ENCODE data around the gene CLEC18C.
"Not testable (repeated sequence)": the region's sequence is repeated elsewhere in the genome, so short reads cannot be mapped to it uniquely, and the experiment has no call there.

CLEC18C gene

GRCh38 chr16:70149296-70149695 lies 24.3 kb upstream of the CLEC18C start:
- not testable (repeated sequence) for H3K27ac ChIP-seq (ENCODE audit: low read length); H3K9me3 ChIP-seq (ENCODE audit: control insufficient read depth in 2 of 2, low read length in 2 of 2); H3K4me3 ChIP-seq (ENCODE audit: low read length in 2 of 2); H3K27me3 ChIP-seq (ENCODE audit: control insufficient read depth in 1 of 2, insufficient read depth in 2 of 2, low read length in 2 of 2); H3K9ac ChIP-seq (ENCODE audit: low read length in 2 of 2); H3K4me1 ChIP-seq (ENCODE audit: control insufficient read depth, insufficient read depth, low read length)
- peaks cover 42 to 46% of the 10 kb centered on the region in 2 donors for H3K36me3 ChIP-seq (ENCODE audit: control insufficient read depth in 2 of 2, insufficient read depth in 2 of 2, low read length in 2 of 2)

- no peak overlapping the region for H3K27ac ChIP-seq (ENCODE audit: low read length)
- peaks cover 52 to 62% of the 10 kb centered on the region in 2 donors for H3K36me3 ChIP-seq (ENCODE audit: control insufficient read depth in 2 of 2, insufficient read depth in 2 of 2, low read length in 2 of 2)
Measured at GRCh38 chr16:70151391-70151790, 22.2 kb upstream of the CLEC18C start.

DNA sequence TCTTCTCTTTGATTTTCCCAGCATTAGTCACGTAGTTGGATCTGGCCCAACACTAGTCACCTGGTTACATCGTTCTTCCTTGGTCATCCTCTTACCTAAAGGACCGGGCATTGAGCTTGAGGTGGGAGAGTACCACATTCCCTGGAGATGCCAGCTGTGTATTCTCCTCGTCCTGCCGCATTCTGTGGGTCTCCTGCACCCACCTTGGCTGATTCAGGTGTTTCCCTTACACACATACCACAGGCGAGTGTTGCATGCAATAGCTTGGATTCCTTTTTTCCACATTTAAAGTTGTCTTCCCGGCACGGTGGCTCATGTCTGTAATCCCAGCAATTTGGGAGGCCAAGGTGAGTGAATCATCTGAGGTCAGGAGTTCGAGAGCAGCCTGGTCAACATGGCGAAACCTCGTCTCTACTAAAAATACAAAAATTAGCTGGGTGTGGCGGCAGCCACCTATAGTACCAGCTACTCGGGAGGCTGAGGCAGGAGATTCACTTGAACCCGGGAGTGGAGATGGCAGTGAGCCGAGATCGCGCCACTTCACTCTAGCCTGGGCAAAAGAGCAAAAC lies 21.6 kb upstream of the CLEC18C start:
- Histone ChIP-seq H3K36me3 (ENCODE audit: control insufficient read depth in 2 of 2, insufficient read depth in 2 of 2, low read length in 2 of 2) (peaks cover 58 to 68% of the 10 kb centered on the region in 2 donors), H3K4me3 (ENCODE audit: low read length in 2 of 2) (no peak overlapping the region), H3K27me3 (ENCODE audit: control insufficient read depth in 1 of 2, insufficient read depth in 2 of 2, low read length in 2 of 2) (no peaks in the 10 kb centered on the region), H3K27ac (ENCODE audit: low read length) (no peak overlapping the region), H3K9me3 (ENCODE audit: control insufficient read depth in 2 of 2, low read length in 2 of 2) (no peaks in the 10 kb centered on the region), H3K4me1 (ENCODE audit: control insufficient read depth, insufficient read depth, low read length) (no peaks in the 10 kb centered on the region), H3K9ac (ENCODE audit: low read length in 2 of 2) (no peak overlapping the region)

More at GRCh38 chr16:70151391-70151790, 22.2 kb upstream of the CLEC18C start:
- Histone ChIP-seq H3K27me3 (ENCODE audit: control insufficient read depth in 1 of 2, insufficient read depth in 2 of 2, low read length in 2 of 2) (no peaks in the 10 kb centered on the region), H3K4me3 (ENCODE audit: low read length in 2 of 2) (no peak overlapping the region), H3K9me3 (ENCODE audit: control insufficient read depth in 2 of 2, low read length in 2 of 2) (no peaks in the 10 kb centered on the region), H3K4me1 (ENCODE audit: control insufficient read depth, insufficient read depth, low read length) (no peaks in the 10 kb centered on the region), H3K9ac (ENCODE audit: low read length in 2 of 2) (no peak overlapping the region)

- Histone ChIP-seq H3K27me3 (ENCODE audit: control insufficient read depth in 1 of 2, insufficient read depth in 2 of 2, low read length in 2 of 2) (no peaks in the 10 kb centered on the region), H3K9me3 (ENCODE audit: control insufficient read depth in 2 of 2, low read length in 2 of 2) (no peaks in the 10 kb centered on the region), H3K4me3 (ENCODE audit: low read length in 2 of 2) (no peak overlapping the region), H3K9ac (ENCODE audit: low read length in 2 of 2) (no peak overlapping the region), H3K27ac (ENCODE audit: low read length) (no peak overlapping the region), H3K36me3 (ENCODE audit: control insufficient read depth in 2 of 2, insufficient read depth in 2 of 2, low read length in 2 of 2) (peaks cover 66 to 74% of the 10 kb centered on the region in 2 donors), H3K4me1 (ENCODE audit: control insufficient read depth, insufficient read depth, low read length) (no peaks in the 10 kb centered on the region)
Measured at GRCh38 chr16:70152578-70153302, 20.8 kb upstream of the CLEC18C start.

DNA sequence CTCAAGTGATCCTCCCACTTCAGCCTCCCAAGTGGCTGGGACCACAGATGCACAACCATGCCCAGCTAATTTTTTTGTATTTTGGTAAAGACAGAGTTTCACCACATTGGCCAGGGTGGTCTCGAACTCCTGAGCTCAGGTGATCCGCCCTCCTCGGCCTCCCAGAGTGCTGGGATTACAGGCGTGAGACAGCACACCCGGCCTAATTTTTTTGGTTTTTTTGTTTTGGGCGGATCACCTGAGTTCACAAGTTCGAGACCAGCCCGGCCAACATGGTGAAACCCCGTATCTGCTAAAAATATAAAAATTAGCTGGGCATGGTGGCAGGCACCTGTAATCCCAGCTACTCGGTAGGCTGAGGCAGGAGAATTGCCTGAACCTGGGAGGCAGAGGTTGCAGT lies 18.9 kb upstream of the CLEC18C start:
- not testable (repeated sequence) for H3K9ac ChIP-seq (ENCODE audit: low read length in 2 of 2); H3K4me1 ChIP-seq (ENCODE audit: control insufficient read depth, insufficient read depth, low read length); H3K27me3 ChIP-seq (ENCODE audit: control insufficient read depth in 1 of 2, insufficient read depth in 2 of 2, low read length in 2 of 2); H3K4me3 ChIP-seq (ENCODE audit: low read length in 2 of 2); H3K27ac ChIP-seq (ENCODE audit: low read length); H3K9me3 ChIP-seq (ENCODE audit: control insufficient read depth in 2 of 2, low read length in 2 of 2)
- peaks cover 76 to 80% of the 10 kb centered on the region in 2 donors for H3K36me3 ChIP-seq (ENCODE audit: control insufficient read depth in 2 of 2, insufficient read depth in 2 of 2, low read length in 2 of 2)

DNA sequence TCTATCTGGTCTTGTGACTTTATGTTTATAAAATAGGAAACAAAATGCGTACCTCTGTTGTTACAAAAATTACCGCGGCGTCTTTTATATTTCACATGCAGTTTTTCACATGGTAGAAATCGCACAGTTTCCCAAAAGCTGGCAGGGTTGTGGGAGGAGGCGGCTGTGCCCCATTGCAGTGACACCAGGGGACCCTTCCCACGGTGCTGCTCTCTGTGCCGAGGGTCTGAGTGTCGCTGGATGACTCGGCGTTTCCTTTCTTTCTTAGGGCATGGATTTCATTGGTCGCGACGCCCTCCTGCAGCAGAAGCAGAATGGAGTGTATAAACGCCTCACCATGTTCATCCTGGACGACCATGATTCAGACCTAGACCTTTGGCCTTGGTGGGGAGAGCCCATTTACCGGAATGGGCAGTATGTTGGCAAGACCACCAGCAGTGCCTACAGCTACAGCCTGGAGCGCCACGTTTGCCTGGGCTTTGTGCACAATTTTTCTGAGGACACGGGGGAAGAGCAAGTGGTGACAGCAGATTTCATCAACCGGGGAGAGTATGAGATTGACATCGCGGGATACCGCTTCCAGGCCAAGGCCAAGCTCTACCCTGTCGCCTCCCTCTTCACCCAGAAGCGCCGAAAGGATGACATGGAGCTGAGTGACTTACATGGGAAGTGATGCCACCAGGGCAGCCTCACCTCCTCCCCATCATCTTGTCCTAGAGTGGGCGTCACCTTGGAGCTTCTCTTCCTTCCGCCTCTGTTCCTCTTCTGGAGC lies 17.2 kb upstream of the CLEC18C start:
- Histone ChIP-seq H3K4me1 (ENCODE audit: control insufficient read depth, insufficient read depth, low read length) (no peaks in the 10 kb centered on the region), H3K4me3 (ENCODE audit: low read length in 2 of 2) (no peak overlapping the region), H3K36me3 (ENCODE audit: control insufficient read depth in 2 of 2, insufficient read depth in 2 of 2, low read length in 2 of 2) (peaks cover 83 to 86% of the 10 kb centered on the region in 2 donors)

GRCh38 chr16:70157105-70157476 lies 16.5 kb upstream of the CLEC18C start:
- Histone ChIP-seq H3K27ac (ENCODE audit: low read length) (no peak overlapping the region), H3K36me3 (ENCODE audit: control insufficient read depth in 2 of 2, insufficient read depth in 2 of 2, low read length in 2 of 2) (peaks cover 83 to 86% of the 10 kb centered on the region in 2 donors), H3K4me1 (ENCODE audit: control insufficient read depth, insufficient read depth, low read length) (no peaks in the 10 kb centered on the region), H3K4me3 (ENCODE audit: low read length in 2 of 2) (no peak overlapping the region), H3K9me3 (ENCODE audit: control insufficient read depth in 2 of 2, low read length in 2 of 2) (no peaks in the 10 kb centered on the region), H3K27me3 (ENCODE audit: control insufficient read depth in 1 of 2, insufficient read depth in 2 of 2, low read length in 2 of 2) (no peaks in the 10 kb centered on the region), H3K9ac (ENCODE audit: low read length in 2 of 2) (no peak overlapping the region)

More for the DNA sequence above, 17.2 kb upstream of the CLEC18C start:
- no peaks in the 10 kb centered on the region for H3K9me3 ChIP-seq (ENCODE audit: control insufficient read depth in 2 of 2, low read length in 2 of 2)
- no peak overlapping the region for H3K27ac ChIP-seq (ENCODE audit: low read length)
- H3K9ac ChIP-seq (ENCODE audit: low read length in 2 of 2), result no peak overlapping the region
- no peaks in the 10 kb centered on the region for H3K27me3 ChIP-seq (ENCODE audit: control insufficient read depth in 1 of 2, insufficient read depth in 2 of 2, low read length in 2 of 2)

GRCh38 chr16:70157477-70158260 lies 15.9 kb upstream of the CLEC18C start:
- Histone ChIP-seq H3K36me3 (ENCODE audit: control insufficient read depth in 2 of 2, insufficient read depth in 2 of 2, low read length in 2 of 2) (peaks cover 83 to 86% of the 10 kb centered on the region in 2 donors), H3K4me1 (ENCODE audit: control insufficient read depth, insufficient read depth, low read length) (no peaks in the 10 kb centered on the region), H3K9ac (ENCODE audit: low read length in 2 of 2) (no peak overlapping the region), H3K27ac (ENCODE audit: low read length) (no peak overlapping the region), H3K27me3 (ENCODE audit: control insufficient read depth in 1 of 2, insufficient read depth in 2 of 2, low read length in 2 of 2) (no peaks in the 10 kb centered on the region), H3K9me3 (ENCODE audit: control insufficient read depth in 2 of 2, low read length in 2 of 2) (no peaks in the 10 kb centered on the region), H3K4me3 (ENCODE audit: low read length in 2 of 2) (no peak overlapping the region)

- Histone ChIP-seq H3K9ac (ENCODE audit: low read length in 2 of 2) (no peak overlapping the region), H3K9me3 (ENCODE audit: control insufficient read depth in 2 of 2, low read length in 2 of 2) (no peaks in the 10 kb centered on the region), H3K27ac (ENCODE audit: low read length) (no peak overlapping the region), H3K4me3 (ENCODE audit: low read length in 2 of 2) (no peak overlapping the region), H3K4me1 (ENCODE audit: control insufficient read depth, insufficient read depth, low read length) (no peaks in the 10 kb centered on the region), H3K27me3 (ENCODE audit: control insufficient read depth in 1 of 2, insufficient read depth in 2 of 2, low read length in 2 of 2) (no peaks in the 10 kb centered on the region), H3K36me3 (ENCODE audit: control insufficient read depth in 2 of 2, insufficient read depth in 2 of 2, low read length in 2 of 2) (peaks cover 75 to 80% of the 10 kb centered on the region in 2 donors)
Measured at GRCh38 chr16:70158261-70158939, 15.2 kb upstream of the CLEC18C start.

Measured in stomach smooth muscle (tissue), 2 donors.